CD4-positive, alpha-beta T cell treated with Interleukin-4 for 4 hours (primary cell): ENCODE measurements around the gene HOXC12.

Experiments used
- DNase-seq: peaks from one replicate; pipeline ENCODE4 v3.0.0-alpha.2; 2020

HOXC12 gene

GRCh38 chr12:53998900-53999236, 44.2 kb downstream of the HOXC12 start:
- no peak for DNase-seq

GRCh38 chr12:53999559-54000115, 44.9 kb downstream of the HOXC12 start:
- DNase-seq: no peak

DNA sequence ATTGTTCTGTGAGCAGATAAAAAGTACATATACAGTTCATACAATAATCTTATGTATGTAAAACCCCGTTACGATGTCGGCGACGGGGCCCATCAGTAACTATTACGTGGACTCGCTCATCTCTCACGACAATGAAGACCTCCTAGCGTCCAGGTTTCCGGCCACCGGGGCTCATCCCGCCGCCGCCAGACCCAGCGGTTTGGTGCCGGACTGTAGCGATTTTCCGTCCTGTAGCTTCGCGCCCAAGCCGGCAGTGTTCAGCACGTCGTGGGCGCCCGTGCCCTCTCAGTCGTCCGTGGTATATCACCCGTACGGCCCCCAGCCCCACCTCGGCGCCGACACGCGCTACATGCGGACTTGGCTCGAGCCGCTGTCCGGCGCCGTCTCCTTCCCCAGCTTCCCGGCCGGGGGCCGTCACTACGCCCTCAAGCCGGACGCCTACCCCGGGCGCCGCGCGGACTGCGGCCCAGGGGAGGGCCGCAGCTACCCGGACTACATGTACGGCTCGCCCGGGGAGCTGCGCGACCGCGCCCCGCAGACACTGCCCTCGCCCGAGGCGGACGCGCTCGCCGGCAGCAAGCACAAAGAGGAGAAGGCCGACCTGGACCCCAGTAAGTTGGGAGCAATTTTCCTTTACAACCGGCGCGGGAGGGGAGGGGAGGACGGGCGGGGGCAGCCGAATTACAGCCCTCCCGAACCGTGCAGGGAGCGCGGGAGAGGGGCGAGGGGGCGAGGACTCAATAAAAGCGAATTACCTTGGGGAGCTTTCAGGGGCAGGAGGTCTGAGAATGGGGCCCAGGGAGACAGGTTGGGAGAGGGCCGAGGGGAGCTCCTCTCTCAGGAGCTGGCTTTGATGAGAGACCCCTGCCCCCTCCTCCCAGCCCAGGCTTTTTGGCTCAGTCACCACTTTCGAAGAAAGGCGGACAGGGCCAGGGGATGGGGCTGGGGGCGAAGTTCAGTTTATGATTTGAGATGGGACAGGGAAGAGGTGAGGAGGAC, 45.7 kb downstream of the HOXC12 start, which contains the start of gene HOXC9:
HOXC9 (plus strand) TSS at position 46 of the 999 bp plus-strand sequence; CDS start at position 74, 28 bp downstream.
- DNase-seq: no peak

- no peak for DNase-seq
Observed at GRCh38 chr12:54001283-54002187, 46.8 kb downstream of the HOXC12 start.

DNA sequence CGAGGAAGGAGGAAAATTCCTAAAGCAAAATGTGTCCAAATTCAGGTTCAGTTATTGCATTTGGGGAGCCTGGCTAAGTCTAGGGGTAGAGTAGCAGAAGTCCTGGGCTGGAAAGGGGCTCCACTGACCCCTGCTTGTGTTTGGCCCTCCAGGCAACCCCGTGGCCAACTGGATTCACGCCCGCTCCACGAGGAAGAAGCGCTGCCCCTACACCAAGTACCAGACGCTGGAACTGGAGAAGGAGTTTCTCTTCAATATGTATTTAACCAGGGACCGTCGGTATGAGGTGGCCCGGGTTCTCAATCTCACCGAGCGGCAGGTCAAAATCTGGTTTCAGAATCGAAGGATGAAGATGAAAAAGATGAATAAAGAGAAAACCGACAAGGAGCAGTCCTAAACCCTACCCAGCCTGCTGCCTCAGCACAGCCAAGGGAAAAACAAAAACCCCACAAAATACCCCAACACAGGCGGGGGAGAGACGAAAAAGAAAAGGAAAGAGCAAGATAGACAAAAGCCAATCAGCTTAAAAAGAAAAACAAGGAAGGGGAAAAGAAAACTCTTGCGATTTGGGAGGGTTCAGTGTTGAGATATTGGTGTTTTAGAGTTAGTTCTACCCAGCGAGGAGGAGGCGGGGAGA, 47.7 kb downstream of the HOXC12 start:
- DNase-seq: no peak

GRCh38 chr12:54002915-54003389, 48.2 kb downstream of the HOXC12 start:
- DNase-seq: no peak

- DNase-seq: no peak
Observed at GRCh38 chr12:54003625-54004024, 48.9 kb downstream of the HOXC12 start.

DNA sequence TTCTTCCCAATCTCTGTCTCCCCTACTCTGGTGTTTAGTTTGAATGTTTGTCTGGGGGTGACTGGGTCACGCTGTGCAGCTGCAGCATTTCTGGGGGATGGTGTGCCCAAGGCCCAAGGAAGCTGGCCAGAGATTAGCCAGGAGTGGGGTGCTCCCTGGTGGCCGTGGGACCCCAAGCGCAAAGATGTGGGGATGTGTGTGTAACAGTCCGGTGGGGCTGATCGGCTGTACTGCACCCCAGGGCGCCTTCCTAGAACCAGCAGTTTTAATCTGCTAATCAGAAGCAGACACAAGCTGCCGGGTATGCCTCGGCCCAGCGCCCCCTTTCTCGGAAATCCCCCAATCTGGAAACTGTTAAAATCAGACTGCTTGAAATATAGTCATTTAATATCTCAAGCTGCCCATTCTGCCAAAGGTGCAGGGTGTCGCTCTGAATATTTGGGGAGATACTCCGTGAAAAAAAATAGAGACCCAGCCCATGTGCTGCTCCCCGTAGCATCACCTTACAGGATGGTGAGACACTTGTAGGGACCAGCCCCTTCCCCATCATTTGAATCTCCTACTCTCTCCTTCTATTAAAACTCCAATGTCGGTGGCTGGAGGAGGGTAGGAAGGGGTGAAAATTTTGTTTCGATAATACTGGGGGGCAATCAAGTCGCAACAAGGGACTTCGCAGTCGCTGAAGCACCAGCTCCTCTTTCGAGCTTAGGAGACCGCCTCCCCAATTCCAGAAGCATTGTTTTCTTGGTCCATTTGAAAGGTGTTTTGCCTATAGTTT, 49.5 kb downstream of the HOXC12 start:
- DNase-seq: no peak

GRCh38 chr12:54004841-54005530, 50.3 kb downstream of the HOXC12 start:
- DNase-seq: no peak

DNA sequence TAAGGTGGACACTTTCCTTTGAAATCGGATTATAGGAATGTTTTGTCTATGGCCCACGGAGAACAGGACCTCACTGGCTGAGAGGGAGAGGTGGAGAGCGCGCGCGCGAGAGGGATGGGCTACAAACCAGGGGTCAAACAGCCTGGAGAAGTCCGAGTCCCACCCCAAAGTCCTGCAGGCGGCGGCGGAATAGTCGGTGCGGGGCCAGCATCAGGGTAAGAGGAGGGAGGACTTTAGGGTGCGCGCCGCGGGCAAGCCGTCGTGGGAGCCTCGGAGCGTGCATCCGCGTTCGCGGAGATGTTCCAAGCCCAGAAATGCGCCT, 50.8 kb downstream of the HOXC12 start:
- DNase-seq: no peak

DNA sequence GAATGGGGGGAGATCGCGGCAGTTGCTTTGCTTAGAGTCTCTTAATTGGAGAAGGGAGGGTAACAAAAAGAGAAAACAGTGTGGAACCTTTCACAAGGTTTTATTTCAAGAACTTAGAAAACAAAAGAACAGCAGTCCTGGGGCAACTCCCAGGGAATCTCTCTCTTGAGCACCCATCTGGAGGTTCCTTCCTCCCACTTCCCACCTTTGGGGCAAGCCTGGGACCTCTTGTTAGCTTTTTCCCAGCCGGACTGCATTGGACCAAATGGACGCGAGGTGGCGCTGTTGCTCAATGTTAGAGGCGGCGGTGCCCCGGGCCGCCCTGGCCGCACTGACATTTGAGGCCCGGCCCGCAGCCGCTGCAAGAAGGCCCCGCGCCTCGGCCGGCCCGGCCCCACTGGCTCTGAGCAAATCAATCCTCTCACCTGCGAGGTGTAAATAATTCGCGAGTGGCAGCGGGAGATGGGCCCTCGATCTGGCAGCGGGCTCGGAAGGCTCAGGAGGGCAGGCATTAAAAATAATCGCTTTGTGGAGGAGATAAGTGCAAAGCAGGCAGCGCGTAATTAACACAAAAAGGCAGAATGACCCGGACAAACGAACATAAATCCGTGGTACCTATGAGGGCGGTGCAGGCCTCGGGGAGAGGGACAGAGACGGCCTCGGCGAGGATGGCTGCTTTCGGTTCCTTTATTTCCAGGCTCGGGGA, 51.3 kb downstream of the HOXC12 start:
- peak; percentile 77 for DNase-seq

DNA sequence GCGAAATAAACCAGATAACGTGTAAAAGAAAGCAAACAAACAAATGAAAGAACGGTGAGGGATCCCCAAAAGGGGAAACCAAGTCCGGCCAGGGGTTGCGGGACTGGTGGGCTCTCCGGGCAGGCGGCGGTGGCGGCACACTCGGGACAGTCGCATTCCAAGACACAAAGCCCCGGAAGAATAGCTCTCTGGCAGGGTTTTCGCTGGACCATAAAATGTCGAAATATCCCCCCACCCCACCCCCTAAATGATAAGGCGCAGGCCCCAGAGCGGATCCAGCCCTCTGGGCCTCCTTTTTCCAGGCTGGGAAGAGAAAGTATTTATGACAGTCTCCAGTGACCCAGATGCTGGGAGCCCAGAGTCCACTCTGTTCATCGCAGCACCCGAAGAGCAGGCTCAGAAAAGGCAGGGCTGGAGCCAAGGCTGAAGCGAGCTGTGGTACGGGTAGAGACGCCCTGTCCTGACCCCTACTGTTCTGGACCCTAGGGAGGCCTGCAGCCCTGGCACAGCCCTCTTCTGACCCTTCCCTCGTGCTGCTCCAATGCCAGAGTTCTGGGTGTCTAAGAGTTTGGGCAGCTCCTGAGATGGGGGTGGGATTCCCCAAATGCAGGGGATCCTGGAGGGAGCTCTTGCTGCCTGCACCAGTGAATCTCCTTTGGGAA, 52.0 kb downstream of the HOXC12 start:
- DNase-seq: no peak

GRCh38 chr12:54007538-54008259, 53.0 kb downstream of the HOXC12 start:
- DNase-seq: no peak

- no peak for DNase-seq
Observed at GRCh38 chr12:54008260-54008552, 53.5 kb downstream of the HOXC12 start.
